ENCODE data around the gene GHITM.
"Not testable (repeated sequence)": the region's sequence is repeated elsewhere in the genome, so short reads cannot be mapped to it uniquely, and the experiment has no call there.

Gene GHITM

DNA sequence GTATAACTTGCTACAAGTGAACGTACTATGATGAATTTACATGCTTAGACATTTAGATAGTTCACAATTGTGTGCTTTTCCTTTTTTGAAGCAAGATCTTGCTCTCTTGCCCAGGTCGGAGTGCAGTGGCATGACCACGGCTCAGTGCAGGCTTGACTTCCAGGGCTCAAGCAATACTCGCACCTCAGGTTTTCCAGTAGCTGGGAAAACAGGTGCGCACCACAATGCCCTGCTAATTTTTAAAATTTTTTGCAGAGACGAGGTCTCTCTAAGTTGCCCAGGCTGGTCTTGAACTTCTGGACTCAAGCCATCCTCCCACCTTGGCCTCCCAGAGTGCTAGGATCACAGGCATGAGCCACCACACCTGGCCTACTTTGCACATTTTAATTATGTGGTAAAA is 36.1 kb downstream of the GHITM start:
- DNase-seq (ENCODE audit: low spot score) (no peak), FAIRE-seq (no peak)

DNA sequence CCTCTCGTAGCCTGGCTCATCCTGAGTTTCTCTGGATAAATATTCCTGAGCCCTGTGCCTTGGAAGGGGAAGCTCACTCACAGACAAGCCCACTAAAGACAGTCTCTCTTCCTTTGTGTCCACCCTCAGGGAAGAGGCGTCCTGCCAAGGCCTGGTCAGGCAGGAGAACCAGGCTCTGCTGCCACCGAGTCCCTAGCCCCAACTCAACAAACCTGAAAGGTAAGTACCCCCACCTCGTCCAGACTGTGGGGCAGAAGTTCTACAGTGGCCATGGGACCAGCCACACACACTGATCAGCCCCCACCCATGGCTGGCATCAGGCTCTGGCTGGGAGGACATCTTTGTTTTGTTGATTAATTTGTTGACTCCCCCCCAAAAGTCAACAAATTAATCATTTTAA is 37.0 kb downstream of the GHITM start:
- no peak for DNase-seq (ENCODE audit: low spot score)
- no peak for FAIRE-seq

DNA sequence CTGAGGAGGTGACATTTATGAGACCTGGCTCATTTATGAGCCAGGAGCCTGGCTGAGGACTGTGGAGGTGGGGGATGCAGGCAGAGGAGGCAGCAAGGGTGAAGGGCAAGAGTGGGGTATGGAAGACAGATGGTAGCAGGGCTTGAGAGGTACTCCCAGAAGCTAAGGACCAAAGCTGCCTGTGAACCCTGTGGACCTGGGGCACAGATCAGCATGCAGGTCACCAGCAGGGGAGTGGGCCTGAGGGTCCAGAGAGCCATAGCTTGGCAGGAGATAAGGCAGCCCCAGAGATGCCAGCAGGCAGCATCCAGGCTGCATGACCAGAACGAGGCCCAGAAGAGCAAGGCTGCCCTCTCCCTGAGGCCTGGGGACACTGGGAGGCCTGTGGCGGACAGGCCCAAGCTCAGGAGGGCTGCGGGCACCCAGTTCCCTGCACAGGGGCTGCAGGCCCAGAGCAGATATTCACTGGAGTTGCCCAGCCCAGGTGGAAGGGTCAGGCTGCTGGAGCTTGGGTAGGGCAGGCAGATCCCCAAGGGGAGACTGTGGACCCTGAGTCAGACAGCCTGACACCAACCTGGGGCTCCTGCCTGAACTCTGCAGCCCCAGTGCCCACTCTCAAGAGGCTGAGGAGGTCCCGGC is 37.6 kb downstream of the GHITM start:
- DNase-seq (ENCODE audit: low spot score) (no peak), FAIRE-seq (no peak)

DNA sequence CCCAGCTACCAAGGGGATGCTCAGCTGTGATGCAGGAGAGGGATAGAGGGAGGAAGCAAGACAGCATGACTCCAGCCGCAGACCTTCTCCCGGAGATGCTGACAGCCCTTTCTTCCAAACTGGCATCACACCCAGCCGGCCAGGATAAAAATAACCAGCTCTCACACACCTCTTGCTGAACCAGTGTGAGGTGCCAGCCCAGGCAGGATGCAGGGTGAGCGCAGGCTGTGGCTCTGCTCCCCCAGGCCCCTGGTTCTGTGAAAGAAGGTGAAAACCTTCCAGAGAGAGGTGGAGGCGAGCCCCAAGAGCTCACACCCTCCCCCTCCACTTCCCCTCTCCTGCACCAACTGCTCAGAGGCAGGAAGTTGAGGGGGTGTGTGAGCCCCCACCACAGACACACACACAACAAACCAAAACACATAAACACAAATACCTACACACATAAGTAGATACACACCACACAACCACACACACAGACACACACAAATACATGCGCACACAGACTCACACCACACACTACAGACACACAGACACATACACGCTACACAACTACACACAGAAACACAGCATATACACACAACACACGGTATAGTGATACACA is 38.3 kb downstream of the GHITM start:
- no peak for FAIRE-seq
- DNase-seq (ENCODE audit: low spot score), result no peak

DNA sequence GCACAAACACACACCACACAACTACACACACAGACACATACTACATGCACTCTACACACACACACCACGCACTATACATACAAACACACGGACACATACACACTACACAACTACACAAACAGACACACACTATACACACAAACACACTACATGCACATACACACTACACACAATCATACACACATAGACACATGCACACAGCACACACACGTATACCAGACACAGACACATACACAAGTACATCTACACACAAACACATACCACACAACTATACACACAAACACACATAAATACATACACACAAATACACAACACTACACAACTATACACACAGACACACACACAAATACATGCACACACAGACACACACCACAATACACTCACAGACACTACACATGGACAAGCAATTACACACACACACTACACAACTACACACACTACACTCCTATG is 38.9 kb downstream of the GHITM start:
- FAIRE-seq, result peak; percentile 98
- DNase-seq (ENCODE audit: low spot score), result no peak

DNA sequence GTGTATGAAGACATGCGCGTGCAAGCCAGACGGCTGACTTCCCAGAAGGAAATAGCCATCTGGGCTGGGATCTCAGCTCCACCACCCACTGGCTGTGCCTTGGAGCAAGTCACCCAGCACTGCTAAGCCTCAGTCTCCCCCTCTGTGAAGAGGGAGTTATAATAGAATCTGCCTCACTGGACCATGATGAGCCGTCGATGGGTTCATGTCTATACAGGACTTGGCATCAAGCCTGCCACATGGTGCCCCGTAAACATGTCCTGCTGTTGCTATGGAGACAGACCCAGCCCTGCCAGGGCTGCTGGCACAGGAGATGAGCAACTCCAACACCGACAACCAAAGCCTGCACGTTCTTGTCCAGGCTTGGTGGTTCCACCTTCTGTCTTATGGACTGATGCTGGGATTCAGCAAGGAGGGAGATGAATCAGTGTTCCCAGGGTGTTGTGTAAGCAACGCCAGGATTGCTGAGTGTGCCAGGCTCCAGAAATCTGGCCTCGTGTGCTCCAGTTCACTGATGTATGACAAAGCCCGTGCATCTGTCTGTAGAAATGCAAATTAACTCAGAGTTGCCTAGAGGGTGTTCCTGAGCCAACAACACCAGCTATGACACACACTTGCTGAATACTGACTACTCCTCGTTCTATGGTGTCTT is 39.9 kb downstream of the GHITM start:
- no peak for FAIRE-seq
- no peak for DNase-seq (ENCODE audit: low spot score)

DNA sequence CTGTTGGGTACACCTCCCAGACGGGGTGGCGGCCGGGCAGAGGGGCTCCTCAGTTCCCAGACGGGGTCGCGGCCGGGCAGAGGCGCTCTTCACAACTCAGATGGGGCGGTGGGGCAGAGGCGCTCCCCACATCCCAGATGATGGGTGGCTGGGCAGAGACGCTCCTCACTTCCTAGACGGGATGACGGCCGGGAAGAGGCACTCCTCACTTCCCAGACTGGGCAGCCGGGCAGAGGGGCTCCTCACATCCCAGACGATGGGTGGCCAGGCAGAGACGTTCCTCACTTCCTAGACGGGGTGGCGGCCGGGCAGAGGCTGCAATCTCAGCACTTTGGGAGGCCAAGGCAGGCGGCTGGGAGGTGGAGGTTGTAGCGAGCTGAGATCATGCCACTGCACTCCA is 41.1 kb downstream of the GHITM start:
- DNase-seq (ENCODE audit: low spot score); FAIRE-seq: not testable (repeated sequence)

DNA sequence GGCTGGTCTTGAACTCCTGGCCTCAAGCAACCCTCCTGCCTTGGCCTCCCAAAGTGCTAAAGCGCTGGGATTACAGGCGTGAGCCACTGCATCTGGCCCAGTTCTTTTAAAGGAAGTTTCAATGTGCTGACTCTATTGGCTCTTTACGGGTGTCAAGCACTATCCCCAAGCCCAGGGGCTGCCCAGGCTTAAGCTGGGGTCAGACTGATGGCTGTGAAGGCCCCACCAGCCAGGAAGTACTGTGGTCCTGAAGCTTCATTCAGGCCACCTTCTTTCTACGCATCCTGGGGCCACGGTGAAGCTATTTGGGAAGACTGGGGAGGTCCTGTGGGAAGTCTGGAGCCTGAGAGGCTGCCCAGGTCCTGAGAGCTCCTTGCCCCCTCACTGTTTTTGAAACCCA is 42.3 kb downstream of the GHITM start:
- FAIRE-seq, result no peak
- no peak for DNase-seq (ENCODE audit: low spot score)

DNA sequence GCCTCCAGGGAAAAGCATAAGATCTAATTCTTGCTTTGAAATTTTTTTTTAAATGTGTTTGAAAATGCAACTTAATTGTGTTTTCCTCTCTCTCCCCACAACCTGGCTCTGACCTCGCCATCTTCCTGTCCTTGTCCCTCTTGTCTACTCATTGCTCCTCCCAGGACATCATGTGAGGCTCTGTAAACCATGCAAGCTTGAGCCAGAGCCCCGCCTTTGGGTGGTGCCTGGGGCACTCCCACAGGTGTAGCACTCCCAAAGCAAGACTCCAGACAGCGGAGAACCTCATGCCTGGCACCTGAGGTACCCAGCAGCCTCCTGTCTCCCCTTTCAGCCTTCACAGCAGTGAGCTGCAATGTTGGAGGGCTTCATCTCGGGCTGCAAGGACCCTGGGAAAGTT is 45.2 kb downstream of the GHITM start:
- FAIRE-seq (no peak), DNase-seq (ENCODE audit: low spot score) (no peak)

DNA sequence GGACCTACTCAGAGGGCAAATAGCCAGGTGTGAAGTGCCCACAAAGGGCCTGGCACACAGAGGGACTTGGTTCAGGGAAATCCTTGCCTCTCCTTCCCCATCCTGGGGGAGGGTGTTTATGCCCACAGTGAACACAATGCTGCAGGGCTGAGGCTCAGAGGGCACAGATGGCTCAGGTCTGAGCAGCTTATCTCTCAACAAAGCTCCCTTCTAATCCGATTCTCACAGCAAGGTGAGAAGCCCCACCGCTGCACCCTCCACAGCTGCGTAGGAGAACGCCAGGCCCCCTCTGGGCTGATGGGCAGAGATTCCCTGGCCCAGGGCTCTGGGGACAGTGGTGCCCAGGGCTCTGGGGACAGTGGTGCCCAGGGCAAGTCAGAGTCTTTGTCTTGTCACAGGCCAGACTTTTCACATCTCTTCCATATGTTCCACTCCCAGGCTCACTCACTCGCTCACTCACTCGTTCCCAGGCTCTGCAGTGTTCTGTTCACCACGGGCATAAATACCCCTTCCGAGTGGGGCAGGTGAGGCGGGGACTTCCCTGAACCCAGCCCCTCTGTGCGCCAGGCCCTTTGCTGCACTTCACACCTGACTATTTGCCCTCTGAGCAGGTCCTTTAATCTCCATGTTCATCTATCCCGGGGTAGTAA is 46.3 kb downstream of the GHITM start:
- FAIRE-seq (no peak), DNase-seq (ENCODE audit: low spot score) (no peak)

DNA sequence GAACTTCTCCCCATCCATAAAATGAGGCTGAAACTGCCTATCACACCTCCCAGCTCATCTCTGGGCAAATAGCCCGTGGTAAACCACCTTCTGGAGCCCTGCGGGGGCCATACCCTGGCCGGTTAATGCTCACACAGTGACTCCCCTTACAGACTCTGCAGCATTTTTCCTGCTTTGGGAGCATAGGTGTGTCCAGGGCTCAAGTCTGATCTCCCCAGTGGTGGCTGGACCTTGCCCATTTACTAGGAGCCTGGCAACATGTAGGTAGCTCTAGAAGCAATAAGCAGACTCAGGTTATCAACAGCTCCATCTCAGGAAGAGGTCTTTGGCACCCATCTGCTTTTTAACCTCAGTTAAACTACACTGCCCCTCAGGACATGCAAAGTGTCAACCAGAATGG is 49.5 kb downstream of the GHITM start:
- FAIRE-seq (no peak), DNase-seq (ENCODE audit: low spot score) (no peak)

DNA sequence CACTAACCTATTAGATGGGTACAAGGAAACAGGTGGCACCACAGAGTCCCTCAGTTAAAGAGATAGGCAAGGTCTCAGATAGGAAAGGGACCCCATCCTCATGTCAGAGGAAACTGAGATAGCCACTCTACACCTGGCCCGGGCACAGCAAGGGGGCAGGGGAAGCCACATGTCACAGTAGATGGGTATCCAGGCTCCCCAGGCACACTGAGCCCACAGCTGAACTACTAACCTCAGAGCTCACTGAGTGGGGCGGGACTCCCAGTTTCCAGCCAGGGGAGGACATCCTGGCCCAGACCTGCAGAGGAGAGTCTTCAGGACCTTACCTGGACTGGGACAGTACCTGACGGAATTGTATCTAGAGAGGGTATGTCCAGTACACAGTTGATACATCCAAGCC is 51.3 kb downstream of the GHITM start:
- FAIRE-seq, result no peak
- no peak for DNase-seq (ENCODE audit: low spot score)

DNA sequence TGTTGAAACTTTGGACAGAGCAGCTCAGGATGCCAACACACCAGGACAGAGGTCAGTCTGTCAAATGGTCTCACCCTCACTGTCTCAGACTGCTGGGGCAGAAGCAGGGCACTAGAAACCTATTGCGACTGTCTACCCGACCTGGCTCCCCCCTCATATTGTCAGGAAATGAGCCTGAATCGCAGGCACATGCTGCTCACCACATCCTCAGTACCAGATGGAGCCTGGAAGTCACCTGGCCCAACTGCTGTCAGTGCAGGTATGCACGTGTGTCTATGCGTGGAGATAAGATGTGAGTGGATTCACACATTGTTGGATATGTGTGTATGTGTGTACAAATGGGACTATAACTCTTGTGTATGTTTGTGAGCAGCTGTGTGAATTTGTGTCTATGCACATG is 51.8 kb downstream of the GHITM start:
- FAIRE-seq, result peak; percentile 58
- no peak for DNase-seq (ENCODE audit: low spot score)

DNA sequence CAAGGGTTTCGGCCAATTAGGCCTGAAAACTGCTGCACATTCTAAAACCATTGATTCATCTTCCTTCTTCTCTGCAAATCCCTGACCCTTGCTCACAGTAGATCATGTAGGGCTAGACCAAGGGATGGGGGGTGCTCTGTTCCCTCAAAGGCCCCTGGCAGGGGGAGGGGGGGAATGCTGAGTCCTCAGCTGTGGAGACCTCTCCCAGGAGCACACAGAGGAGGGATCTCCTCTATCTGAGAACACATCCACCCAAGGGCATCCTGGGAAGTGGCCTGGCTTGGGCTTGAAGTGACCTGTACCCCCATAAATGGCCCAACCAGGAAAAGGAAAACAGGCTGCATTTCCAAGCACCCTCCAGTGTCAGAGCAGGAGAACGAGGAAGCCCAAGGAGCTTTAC is 54.0 kb downstream of the GHITM start:
- FAIRE-seq, result no peak
- no peak for DNase-seq (ENCODE audit: low spot score)

DNA sequence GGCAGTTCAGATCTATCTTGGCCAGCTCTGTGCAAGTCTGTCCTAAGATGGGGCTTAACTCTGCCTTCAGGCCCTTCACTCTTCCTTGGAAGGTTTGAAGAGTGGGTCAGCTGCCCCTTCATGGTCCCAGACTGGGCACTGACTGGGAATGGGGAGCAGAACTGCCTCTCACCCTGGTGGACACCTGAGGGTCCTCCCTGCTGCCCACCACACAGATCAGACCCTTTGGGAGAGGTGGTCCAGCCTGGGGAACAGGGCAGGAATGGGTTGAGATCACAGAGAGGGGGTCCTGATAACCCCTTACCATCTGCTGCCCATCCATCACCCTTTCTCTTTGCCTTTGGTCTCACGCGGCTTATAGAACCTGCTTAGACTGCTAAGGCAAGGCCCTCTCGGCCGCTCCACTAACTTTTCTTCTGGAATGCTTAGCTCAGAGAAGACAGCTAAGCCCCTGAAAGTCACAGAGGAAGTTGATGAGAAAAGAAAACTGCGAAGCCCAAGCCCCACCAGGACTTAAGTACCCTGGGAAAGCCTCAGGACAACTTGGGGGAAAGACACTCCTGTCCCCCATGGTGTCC is 54.6 kb downstream of the GHITM start:
- no peak for DNase-seq (ENCODE audit: low spot score)
- no peak for FAIRE-seq

DNA sequence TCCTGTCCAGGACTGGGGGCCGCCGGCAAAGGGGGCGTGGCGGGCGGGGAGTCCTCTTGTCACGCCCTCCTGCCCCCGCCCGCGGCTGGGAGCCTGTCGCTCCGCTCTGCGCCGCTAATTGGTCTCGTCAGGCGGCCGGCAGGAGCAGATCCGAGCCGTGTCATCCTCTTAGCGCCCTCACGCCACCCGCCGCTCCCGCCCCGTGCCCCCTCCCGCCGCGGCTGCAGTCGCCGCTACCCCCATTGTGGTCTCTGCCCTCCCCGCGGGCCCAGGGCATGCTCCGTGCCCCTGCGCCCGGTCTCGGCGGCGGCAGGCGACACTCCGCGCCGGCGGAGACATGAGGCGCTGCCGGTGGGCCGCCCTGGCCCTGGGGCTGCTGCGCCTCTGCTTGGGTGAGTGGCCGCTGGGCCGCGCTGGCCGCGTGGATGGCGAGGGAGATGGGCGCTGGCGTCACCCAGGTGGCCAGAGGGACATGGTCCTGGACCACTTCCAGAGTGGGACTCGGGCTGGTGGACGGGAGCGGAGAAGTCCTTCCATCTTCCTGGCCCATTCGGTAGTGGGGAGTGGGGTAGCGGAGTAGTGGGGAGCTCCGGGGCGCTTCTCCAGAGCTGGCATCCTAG is 55.2 kb downstream of the GHITM start, which contains the start of gene CDHR1:
TSS of gene CDHR1 (plus strand) at position 114 of the 620 bp plus-strand sequence. CDS start at position 338, 224 bp downstream.
- DNase-seq (ENCODE audit: low spot score), result peak; percentile 71
- FAIRE-seq, result no peak

DNA sequence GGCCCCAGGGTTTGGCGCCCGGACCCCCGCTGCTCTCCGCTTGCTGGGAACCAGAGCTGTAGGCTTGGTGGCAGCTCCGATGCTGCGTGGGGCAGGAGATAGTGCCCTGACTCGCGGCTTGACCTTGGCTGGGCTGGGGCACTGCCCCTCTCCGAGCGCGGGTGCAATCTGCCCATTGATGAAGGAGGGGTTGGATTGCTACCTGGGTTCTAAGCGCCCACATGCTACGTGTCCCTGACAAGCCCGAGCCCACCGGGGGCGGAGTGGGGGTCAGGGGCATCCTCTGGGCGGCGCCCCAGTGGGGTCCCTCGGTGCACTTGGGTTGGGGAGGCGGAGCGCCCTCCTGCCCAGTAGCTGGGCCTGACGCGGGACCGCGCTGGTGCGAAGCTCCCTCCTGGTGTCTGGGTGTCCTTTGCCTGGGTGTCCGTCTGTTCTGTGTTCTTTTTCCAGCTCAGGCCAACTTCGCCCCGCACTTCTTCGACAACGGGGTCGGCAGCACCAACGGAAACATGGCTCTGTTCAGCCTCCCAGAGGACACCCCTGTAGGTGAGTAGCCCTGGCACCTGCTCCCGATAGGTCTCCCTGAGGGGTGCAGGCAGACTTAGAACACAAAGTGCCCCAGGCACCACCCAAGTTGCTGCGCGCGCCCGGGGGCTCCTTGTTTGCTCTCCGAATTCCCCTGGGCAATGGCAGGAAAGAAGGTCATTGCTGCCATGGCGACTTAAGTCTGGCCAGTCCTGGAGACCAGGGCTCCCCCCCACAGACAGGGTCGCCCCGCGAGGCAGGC is 55.9 kb downstream of the GHITM start:
- FAIRE-seq, result no peak
- no peak for DNase-seq (ENCODE audit: low spot score)

DNA sequence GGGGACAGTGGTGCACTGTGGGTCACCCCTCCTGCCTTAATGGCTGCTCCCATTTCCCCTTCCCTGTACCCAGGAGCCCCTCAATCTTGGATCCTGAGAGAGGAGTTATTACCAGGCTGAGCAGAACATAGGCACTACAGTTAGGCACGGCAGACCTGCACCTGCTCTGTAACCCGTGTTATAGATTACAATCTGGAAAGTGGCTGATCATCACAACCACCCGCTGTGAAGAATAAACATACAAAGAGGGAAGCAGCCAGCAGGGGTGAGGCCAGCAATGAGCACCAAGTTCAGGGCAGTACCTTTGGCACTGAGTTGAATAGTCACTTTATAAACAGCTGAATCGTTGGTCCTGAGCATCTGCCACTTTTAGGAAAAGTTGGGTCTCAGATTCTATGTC is 56.8 kb downstream of the GHITM start:
- DNase-seq (ENCODE audit: low spot score), result no peak
- no peak for FAIRE-seq

DNA sequence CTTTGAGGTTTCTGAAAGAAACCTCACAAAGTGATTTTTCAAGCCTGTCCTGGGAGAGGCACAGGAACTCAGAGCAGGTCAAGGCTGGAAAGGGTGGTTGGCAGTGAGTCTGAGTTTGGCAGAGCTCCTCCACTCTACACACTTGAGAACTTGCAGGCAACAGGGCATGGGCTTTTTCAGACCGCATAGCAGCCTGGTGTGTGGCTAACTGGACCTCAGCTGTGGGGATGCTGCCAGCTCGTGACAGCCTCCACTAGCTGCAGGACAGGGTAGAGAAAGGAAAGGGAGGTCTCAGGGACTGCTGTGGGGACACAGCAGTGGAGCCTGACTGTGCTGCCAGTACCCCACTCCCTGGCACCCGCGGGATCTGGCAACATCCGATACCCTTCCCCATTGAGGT is 57.6 kb downstream of the GHITM start:
- FAIRE-seq, result no peak
- no peak for DNase-seq (ENCODE audit: low spot score)

DNA sequence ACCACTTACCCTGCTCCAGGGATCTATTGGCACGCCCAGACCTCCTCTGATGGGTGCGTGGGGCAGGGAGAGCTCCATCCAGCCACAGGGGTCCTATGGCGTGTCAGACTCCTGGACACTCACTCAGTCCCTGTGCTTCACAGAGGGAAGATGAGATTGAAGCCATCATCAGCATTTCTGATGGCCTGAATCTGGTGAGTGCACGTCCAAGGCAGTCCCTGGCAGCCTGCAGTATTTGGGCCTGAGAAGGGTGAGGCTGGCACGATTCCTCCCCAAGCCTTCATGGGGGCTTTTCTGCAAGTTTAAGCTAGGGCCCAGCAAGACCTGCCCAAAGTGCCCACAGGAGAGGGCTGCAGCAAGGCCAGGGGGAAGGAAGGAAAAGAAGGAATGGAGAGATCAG is 58.3 kb downstream of the GHITM start:
- no peak for DNase-seq (ENCODE audit: low spot score)

More for the DNA sequence above, 58.3 kb downstream of the GHITM start:
- FAIRE-seq, result no peak

Measured in urothelium cell line (cell line).